GM10847 (cell line): ENCODE data around the gene BUB3.

Source experiments
- POLR2A ChIP-seq: IDR thresholded peaks from 2 replicates; pipeline ENCODE4 v1.6.1; 2011; ENCODE audit not compliant: insufficient read length; ENCODE audit errors: extremely low read depth

BUB3 gene

DNA sequence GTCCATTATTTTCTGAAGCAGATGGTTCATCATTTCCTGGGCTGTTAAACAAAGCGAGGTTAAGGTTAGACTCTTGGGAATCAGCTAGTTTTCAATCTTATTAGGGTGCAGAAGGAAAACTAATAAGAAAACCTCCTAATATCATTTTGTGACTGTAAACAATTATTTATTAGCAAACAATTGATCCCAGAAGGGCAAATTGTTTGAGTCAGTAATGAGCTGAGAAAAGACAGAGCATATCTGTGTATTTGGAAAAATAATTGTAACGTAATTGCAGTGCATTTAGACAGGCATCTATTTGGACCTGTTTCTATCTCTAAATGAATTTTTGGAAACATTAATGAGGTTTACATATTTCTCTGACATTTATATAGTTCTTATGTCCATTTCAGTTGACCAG is 10.1 kb downstream of the BUB3 start:
- TF ChIP-seq POLR2A: no peak

DNA sequence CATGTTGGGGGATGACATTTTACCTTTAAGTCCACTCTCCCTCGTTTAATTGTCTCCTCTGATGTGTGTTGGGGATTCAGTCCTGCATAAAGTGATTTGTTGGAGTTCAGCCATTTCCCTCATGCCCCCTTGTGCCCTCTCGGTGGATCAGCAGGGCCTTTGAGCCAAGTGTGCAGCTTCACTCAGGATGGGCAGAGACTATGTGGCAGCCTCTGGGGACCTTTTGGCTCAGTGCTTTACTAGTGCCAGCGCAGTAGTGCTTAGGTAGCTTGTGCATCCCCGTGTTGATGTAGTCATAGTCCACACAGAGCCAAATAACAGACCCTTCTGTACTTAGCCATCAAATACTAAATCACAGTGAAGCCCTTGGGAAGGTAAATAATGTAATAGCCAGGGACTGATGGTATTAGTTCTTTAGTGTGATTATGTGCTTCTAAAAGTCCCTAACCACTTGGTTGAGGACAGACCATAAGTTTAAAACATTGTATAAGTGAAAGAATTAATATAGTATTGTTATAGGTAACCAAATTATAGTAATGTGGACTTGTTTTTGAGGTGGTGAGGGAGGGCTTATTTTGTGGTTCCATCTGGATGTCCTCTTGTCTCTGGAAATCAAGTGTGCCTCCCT is 11.4 kb downstream of the BUB3 start:
- TF ChIP-seq POLR2A: no peak

DNA sequence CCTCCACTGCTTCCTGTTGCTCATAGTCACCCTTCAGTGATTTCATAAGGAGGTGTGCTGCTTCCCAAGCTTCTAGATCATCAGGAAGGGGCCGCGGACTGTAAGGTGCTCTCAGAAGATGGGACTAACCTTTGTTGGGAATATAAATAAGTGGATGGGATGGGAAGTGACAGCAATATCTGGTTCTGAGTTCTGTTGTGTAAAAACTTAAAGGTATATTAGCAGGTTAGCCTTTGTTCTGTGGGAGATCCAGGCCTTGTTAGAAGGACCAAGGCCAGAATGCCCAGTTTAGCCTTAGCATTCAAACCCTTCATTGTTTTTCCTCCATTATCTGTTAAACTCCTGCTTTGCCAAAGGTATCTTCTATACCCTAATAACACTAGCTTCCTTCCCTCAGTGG is 12.4 kb downstream of the BUB3 start:
- TF ChIP-seq POLR2A: no peak

DNA sequence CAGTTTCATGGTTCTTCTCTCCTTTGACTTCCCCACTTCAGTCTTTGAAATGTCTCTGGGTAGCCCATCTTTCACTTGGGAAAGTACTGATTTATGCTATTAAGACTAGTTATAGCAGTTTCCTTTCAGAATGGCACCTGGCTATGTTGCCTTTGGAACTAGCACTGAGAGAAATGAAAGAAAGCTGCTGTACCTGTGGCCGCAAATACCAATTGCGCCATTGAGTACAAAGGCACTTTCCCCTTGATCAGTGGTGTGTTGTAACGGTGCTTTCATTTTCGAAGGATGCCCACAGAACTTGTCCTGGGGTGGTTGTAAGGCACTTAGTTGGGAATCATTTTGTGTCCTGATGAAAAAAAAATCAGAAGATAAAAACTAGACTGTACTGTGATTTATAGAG is 16.8 kb downstream of the BUB3 start:
- TF ChIP-seq POLR2A: no peak

DNA sequence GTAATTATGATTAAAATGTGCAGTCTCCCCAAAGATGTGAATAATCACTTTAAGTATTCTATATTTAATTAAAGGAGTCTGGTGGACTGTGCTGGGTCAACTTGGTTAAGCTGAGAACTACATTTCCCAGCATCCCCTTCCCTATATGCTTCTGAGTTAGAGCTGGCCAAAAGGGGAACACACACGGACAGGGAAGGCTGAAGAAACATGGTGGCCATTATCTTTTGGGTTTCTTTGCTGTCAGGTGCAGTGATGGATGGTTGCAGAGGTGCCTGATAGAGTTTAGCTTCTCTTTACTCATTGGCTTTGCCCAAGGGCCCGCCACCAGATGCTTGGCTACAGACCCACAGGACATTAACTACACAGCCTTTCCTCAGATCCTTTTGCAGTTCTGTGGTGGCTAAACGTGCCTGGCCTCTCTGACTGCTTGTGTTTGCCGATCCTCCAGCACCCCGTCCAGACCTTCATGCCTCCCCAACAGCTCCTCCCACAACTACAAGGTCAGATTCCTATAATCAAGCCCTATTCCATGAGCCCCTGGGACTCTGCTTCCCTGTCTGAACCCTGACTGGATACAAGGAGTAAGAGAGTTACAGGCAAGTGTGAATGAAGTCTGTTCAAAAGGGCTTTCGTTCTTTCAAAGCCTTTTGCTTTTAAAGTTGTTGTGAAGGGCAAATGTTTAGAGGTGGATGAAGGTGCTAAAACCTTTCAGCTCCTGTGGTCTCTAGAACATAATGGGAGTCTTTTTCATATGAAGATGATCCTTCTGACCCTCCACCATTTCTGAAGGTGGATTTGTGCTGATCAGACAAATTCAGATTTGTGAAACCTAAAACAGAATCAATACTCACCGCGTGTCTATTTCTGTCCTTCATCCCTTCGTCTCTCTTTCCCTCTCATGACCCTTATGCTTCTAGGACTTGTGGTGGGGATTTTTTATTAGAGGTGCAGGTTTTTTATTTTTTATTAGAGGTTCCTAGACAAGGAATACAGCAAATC is 21.5 kb downstream of the BUB3 start:
- no peak for TF ChIP-seq POLR2A

DNA sequence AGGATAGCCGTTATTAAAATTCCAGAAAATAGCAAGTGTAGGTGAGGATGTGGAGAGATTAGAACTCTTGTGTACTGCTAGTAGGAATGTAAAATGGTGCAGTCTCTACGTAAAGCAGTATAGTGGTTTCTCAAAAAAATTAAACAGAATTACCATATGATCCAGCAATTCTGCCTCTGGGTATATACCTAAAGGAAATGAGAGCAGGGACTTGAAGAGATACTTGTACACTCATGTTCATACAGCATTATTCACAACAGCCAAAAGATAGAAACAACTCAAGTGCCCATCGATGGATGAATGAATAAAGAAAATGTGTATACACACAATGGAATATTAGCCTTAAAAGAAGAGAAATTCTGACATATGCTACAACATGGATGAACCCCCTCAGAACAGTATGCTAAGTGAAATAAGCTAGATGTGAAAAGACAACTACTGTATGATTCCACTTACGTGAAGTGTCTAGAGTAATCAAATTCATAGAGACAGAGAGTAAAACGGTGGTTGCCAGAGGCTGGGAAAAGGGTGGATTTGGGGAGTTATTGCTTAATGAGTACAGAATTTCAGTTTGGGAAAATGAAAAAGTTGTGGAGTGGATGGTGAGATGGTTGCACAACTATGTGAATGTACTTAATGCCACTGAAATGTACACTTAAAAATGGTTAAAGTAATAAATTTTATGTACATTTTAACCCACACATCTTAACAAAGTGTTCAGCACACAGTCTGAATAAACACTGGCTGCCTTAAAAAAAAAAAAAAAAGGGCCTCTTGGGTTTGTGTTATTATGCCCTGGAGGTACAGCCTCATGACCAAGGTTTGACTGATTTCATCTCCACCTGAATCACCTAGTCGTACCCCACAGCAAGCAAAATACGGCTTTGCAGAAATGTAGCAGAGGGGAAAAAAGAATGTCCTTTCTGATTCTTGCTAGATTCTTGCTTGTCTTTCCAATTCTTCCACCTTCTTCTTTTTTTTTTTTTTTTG is 26.2 kb downstream of the BUB3 start:
- TF ChIP-seq POLR2A: no peak

DNA sequence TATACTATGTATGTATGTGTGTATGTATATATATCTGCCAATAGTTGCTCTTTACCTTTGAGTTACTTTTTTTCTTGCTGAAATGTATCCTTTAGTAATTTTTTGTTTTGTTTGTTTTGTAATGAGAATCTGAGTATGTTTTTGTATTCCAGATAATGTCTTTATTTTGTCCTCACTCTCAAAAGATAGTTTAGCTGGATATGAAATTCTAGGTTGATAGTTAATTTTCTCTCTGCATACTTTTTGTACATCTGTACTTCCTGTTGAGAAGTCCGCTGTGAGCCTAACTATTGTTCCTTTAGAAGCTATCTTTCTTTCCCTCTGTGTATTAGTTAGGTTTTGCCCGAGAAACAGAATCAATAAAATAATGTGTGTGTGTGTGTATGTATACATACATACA is 29.5 kb downstream of the BUB3 start:
- TF ChIP-seq POLR2A: no peak

DNA sequence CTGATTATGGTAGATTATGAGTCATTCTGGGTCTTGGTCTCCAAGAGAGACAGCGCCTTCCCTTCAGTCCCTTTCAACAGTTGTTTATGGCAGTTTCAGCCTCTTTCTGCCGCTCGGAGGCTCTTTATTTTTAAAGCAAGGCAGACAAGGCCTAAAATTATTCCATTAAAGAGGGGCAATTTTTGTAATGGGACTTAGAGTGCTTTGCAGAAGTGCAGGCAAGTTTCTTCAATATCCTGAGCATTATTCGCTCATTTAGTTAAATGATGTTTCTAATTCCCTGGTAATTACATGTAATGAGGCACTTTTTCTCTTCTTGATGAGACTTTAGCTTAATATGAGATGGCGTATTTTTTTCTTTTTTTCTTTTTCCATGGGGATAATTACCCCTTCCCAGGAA is 33.6 kb downstream of the BUB3 start:
- TF ChIP-seq POLR2A: no peak

DNA sequence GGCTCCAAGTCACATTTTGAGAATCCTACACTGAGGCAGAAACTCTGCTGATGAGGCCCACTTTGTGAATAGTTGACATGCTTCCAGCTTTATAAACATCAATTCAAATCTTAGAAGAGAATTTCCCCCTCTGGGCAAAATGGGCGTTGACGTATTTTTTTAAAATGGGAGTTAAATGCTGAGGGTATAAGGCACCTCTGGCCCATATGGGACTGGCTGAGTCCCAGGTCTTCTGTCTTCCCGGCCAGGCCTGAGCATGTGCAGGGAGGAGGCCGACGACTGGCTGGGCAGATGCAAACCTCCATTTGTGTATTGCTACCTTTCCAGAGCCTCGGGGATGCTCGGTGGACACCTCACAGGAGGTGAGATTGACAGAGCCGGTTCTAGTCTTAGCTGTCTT is 37.7 kb downstream of the BUB3 start:
- TF ChIP-seq POLR2A: no peak

DNA sequence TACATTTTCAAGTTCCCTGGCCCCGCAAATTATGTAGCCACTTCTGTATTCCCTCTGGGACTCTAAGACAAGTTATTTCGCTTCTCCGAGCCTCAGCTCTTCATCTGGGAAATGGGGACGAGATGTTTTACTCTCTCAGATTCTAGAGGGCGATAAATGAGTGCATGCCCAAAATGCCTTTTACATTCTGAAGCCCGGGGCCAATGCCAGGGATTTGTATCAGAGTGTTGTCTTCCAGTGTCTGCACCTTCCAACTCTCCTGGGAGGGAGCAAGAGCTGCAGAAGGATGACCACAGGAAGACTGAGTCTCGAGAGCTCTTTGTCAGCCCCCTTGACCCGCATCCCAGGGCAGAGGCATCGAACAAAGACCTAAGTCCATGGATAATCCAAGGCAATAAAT is 39.9 kb downstream of the BUB3 start:
- TF ChIP-seq POLR2A: no peak

DNA sequence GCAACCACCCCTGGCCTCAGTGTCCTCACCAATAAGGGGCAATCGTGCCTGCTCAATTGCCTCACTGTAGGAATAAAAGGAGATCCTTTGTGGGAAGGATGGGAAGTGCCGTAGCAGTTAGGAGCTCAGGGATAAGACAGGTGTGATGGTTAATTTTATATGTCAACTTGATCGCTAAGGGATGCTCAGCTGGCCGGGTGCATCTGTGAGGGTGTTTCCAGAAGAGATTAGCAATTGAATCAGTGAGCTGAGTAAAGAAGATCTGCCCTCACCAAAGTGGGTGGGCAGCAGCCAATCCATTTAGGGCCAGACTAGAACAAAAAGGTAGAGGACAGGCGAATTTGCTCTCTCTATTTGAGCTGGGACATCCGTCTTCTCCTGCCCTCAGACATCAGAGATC is 46.3 kb downstream of the BUB3 start:
- no peak for TF ChIP-seq POLR2A

DNA sequence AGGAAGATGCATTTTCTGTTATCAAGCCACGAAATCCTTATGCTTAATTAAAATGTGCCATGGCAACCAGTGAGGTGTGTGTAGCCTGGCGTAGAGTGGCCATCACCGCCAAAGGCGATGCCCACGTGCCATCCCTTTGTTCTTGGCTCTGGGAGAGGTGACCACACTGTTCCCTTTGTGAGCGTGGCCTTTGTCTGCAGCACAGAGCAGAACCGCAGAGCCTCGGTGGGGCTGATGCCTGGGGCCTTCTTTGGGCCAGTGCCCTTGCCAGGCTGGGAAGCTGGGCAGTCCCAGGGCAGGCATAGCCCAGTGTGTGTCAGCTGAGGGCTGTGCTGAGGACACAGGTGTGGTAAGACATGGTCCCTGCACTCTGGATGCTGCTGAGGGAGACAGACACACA is 48.3 kb downstream of the BUB3 start:
- no peak for TF ChIP-seq POLR2A

DNA sequence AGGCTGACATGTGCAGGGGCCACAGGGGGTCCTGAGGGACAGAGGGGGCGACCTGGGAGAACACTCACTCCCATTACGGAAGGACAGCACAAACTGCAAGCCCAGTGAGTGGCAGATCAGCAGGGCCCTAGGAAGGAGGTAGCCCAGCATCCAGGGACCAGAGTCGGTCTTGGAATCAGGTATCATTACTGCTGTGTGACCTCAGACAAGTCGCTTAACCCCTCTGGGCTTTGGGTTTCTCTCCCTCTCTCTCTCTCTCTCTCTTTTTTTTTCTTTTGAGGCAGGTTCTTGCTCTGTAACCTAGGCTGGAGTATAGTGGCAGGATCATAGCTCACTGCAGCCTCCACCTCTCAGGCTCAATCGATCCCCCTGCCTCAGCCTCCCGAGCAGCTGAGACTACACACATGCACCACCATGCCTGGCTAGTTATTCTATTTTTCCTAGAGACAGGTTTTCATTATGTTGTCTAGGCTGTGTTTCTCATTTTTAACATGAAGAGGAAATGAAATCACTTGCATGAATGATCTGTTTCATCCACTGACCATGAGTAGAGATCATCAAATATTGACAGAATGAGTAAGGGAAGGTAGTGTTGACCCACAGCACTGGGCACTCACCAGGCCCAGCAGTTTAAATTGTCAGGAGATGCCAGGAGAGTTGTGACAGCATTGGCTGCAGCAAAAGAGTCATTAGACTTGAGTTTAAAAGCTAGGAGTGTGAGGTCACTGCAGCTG is 49.4 kb downstream of the BUB3 start:
- TF ChIP-seq POLR2A: no peak

DNA sequence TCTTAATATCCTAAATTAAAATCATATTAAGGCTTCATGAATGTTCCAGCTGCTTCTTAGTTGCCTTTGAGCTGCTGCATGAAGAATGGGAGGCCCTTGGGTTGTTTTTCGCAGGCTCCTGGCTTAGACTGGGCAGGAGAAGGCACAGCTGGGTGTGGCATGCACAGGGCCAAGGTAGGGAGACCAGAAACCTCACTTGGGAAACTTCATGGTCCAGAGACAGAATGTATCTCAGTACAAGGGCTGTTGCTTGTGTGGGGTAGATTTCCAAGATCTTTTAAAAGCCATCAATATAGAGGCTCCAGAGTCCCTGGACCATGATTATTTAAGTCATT is 49.9 kb downstream of the BUB3 start:
- no peak for TF ChIP-seq POLR2A

DNA sequence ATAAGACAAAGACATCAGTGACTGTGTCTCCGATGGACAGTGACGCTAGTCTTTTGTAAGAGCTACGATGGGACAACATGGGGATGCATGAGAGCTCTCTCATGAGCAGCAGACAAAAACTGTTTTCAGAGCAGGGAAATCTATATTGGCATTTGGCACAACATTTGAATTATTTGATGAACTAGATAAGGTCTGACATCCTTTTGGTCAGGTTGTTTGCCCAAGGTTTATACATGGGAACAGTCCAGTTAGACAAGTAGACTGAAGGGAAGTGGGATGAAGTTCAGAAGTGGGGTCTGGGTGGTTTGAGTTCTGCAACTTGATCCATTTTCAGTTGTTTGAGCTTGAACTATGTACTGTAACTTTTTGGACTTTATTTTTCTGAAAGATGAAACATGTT is 50.8 kb downstream of the BUB3 start:
- TF ChIP-seq POLR2A: no peak
